EH (cell line): ENCODE data around the gene PAMR1.

Experiments used
- DNase-seq: peaks from one replicate; pipeline ENCODE4 v3.0.0-alpha.2; 2015; ENCODE audit warnings: low read depth

Gene PAMR1

DNA sequence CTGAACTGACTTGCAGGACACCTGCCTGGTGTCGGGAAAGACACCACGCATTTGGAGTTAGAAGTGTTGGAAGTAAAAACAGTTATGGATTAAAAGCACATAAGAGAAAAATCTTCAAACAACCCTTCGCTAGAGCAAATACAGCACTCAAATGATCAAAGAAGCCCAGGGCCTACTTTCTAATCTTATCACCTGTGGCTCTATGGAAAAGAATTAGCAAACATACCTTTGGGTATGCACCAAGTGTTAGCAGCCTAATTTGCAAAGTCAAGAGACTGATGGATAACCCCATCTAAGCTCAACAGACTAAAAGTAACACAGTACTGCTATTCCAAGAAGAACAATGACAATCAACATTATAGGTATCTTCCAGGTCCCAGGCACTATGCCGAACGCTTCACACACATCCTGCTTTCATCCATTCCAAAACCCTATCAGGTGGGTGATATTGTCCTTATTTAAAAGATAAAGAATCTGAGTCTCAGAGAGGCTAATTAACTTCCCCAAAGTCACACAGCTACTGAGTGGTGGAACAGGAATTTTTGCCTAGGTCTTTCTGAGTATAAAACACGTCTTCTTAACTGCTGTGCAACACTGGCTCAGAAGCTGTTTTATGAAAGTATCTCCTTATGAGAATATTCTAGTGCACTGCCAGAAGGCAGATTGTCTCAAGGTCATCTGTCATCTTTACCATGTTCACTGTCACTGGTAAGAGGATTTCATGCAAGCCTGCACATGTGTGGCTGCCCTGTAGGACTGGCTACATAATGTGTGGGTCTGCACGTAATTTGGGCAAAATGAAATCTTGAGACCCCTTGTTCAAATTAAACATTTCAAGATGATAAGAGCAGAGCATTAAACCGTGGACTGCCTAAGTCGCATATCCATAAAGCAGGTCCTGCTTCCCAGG lies 122.4 kb downstream of the PAMR1 start:
- no peak for DNase-seq

DNA sequence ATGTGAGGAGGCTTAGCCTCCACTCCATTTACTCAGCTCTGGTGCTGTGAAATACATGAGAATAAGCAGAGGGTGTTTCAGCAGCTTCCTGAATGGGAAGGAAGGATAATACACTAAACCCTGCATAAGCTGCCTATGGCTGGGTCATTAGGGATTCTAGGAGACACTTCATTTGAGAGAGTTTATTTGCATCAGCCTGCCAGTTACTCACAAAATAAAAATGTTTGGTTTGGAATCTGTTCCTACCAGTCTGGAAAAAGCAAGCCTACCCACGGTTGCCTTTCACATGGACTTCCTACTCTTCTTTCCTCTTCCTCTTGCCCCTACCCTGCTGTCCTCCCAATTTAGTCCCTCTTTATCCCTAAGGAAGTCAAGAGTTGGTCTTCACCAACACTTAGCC lies 126.5 kb downstream of the PAMR1 start:
- peak; percentile 60 for DNase-seq

DNA sequence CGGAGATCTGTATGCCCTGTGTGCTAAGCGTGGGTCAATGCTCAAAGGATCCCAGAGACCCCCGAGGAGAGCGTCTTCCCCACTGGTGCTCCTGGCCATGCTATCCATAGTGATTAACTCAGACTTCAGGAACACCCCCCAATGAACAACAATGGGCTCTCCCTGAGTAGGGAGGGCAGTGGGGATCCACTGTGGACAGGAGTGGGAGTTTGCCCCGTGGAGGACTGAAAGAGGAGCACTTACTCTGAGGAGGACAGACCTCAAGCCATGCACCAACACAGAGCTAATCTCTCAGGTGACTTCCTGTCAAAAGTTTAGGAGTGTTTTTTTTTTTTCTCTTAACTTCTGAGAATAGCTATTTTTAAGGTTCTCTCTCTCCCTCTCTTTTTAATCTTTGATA lies 130.5 kb downstream of the PAMR1 start:
- DNase-seq, result no peak

DNA sequence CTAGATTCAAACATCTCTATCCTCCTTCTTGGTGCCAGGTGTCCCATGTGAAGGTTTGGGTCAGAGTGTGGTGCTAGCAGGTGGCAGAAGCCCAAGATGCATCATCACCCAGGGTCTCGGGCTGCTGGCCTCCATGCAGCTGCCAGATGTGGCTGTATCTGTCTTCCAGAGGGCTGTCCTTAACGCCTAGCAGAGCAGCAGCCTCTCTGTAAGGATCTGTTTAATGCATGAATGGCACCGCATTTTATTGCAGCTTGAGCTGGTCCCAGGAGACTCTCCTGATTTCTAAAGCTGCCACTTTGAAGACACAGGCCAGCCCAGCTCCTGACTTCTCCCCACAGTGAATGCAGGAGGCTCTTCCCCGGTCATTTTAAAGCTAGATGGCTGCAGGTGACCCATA lies 132.3 kb downstream of the PAMR1 start:
- no peak for DNase-seq

DNA sequence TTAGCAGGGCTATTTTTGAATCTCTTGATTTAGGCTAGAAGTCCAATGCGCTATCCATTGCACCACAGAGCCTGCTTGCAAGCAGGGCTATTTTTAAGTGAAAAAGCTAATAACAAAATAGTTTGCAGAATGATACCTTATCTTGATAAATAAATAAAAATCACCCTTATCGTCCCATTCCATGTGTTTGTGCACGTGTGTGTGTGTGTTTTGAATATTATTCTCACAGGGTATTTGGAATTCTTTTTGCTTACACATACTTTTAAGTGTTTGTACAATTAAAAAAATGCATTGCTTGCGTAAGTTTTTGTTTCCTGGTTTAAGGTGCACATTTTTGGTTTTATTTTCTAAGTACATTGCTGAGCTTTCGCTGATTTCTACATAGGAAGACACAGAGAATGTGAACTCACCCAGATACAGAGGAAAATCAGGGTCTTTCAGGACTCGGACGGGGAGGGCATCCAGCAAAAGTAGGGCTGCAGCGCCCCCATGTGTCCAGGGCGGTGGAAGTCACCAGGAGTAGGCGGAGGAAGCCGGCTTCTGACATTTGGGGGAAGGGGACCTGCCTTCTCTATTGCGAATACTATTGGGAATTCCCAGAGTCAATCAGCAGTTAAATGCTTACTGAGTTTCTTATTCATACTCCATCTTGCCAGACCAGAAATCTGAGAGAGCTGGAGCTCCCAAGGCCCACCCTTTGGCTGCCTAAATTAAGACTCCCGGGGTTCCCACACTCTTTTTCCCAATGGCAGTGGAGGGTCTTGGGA lies 133.3 kb downstream of the PAMR1 start:
- DNase-seq, result peak; percentile 79

DNA sequence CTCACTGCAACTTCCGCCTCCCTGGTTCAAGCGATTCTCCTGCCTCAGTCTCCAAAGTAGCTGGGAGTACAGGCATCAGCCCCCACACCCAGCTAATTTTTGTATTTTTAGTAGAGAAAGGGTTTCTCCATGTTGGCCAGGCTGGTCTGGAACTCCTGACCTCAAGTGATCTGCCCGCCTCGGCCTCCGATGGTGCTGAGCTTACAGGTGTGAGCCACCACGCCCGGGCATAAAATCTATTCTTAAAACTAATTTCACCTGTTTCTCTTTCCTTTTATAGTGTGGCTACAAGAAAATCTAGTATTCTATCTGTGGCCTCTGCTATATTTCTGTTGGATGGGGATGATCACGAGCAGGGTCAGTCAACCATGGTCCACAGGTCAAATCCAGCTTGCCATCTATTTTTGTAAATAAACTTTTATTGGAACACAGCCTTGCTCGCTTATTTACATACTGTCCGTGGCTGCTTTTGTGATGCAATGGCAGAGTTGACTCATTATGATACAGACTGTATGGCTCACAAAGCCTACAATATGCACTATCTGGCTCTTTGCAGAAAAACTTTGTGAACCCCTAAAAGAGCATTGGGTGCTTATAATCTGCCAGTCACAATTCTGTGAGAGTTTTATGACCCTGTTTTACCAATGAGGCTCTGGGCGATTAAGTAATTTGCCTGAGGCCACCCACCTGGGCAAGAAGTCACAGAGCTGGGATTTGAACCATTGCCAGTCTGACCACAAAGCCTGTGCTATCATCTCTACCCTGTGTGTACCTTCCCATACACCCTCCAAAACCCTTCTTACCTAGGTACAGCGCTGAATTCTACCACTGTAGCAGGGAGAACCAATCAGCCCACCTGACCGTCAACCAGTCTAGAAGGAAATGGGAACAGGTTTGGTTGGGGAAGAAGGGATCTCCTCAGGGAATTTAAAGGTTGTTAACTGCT lies 134.4 kb downstream of the PAMR1 start:
- DNase-seq, result peak; percentile 75

DNA sequence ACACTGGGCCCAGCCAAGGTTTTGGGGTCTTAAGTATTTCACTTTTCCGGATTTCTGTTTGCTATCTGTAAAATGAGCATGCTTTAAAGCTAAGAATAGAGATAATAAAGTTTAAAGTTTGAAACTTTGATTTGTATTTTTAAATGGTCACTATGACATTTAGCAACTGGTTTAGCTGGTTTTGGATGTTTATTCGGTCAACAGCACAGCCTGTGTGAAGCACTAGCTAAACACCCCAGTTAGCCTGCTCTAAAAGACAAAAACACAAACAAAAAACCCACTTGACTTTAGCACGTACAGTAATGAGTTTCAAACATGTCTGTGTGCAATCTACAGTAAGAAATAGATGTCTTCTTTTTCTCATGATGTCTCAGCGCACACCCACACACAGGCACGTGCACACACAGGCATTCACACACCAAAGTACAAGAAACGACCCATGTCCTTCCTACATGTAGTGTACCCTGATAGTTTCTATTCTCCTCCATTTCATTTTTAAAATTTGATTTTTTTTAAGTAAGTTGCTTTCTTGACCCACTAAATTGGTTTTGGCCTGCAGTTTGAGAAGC lies 135.4 kb downstream of the PAMR1 start:
- DNase-seq, result no peak

DNA sequence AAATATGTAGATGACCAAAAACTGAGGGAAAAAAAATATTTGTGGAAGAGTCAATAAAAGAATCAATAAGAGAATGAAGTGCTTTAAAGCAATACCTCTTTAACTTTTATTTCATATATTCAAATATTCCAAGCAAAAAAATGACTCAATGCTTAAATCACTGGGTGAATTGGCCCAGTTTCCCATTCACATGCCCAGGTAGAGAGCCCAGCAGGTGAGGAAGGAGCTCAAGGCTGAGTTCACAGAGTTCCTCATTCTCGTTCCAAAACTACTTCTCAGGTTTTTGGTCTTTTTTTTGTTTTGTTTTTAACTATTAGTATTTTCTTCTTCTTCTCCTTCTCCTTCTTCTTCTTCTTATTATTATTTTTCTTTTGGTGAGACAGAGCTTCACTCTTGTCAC lies 136.3 kb downstream of the PAMR1 start:
- DNase-seq, result no peak

DNA sequence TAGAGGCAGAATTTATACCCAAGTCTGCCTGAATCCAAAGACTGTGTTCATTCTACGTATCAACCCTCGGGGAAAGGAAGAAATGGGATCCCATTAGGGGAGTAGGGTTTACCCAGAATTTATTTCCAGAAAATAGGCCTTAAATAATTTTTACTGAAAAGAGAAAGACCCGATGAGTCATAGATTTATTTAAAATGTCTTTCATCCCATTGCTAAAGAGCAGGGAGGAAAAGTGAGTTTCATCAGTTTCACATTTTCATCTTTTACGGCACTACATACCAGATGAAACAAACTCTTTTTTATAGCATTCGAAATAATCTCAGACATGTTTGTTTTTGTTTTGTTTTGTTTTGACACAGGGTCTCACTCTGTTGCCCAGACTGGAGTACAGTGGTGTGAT lies 137.4 kb downstream of the PAMR1 start:
- DNase-seq, result peak; percentile 26

DNA sequence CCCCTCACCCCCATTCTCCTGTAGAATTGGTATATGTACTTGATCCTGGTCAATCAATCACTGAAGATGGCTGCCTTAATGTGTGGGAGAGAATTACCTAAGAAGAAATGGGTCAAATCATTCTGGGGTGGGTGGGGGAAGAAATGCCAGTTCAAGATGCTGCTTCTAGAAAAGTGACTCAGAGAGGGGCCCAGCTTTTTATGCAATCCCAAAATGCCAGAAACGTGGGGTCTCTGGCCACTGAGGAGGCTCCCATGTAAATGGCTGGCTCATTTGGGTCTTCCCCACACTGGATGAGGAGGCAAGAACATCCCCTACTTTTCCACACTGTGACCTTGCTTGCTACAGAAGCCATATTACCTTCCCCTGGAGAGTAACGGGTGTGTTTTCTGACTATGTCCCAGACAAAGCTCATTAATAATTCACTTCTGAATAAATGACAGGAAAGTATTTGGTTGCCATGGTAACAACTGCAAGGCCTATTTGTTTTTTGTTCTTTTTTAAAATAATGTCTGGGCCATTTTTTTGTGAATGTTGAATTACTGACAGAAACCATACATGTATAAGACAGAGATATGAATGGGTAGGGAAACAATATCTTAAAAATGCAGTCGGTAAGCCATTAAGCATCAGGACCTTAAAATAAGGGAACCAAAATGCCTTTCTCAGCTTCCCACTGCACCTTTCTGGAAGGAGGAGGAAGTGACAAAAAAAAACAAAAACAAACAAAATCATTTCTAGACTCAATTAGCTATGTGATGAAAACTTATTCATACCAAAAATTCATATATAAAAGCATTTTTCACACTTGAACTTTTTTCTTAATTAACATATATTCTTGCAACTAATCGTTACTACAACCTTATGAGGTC lies 138.1 kb downstream of the PAMR1 start:
- DNase-seq, result no peak

DNA sequence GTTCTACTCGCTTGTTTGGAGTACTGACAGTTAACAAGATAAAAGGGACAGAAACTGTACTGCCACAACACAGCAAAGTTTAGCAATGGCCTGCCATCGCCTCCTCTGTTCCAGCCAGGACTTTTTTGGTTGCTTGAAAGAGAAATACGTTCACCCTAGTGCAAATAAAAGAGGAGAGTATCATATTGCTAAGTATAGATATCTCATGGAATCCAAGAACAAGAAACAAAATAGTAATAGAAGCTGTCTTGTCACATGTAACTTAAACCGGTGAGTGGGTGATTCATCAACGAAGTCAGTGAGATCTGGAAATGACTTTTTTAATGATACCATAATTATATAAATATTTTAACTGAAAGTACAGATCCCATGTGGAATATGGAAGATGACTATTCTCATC lies 141.5 kb downstream of the PAMR1 start:
- no peak for DNase-seq
